HG02840 (cell line): ENCODE data around the gene CYBA.
A peak's percentile ranks its signal among the peaks of the same experiment; 100 is the strongest.

Source experiments
- ATAC-seq: cut with Tn5 transposase; IDR thresholded peaks from one replicate; pipeline ENCODE4 v1.9.1; 2021; ENCODE audit warnings: mild to moderate bottlenecking, moderate library complexity, moderate number of reproducible peaks; ENCODE audit not compliant: unreplicated experiment, low FRiP score

CYBA gene

GRCh38 chr16:88647178-88648070 lies 3.4 kb downstream of the CYBA start:
- no peak for ATAC-seq

- ATAC-seq: no peak
Measured at GRCh38 chr16:88646345-88647034, 4.4 kb downstream of the CYBA start.

GRCh38 chr16:88645941-88646340 lies 4.9 kb downstream of the CYBA start:
- no peak for ATAC-seq

- no peak for ATAC-seq
Measured at GRCh38 chr16:88645455-88645854, 5.4 kb downstream of the CYBA start.

- no peak for ATAC-seq
Measured at GRCh38 chr16:88643644-88643932, 7.3 kb downstream of the CYBA start.

GRCh38 chr16:88642881-88643643 lies 7.8 kb downstream of the CYBA start:
- ATAC-seq: no peak

- ATAC-seq: no peak
Measured at GRCh38 chr16:88640498-88641247, 10.2 kb downstream of the CYBA start.

- ATAC-seq: no peak
Measured at GRCh38 chr16:88640039-88640495, 10.8 kb downstream of the CYBA start.

- ATAC-seq: no peak
Measured at GRCh38 chr16:88639231-88640038, 11.4 kb downstream of the CYBA start.

- ATAC-seq: no peak
Measured at GRCh38 chr16:88638323-88639230, 12.3 kb downstream of the CYBA start, which contains the start of gene IL17C. IL17C (plus strand) TSS chr16:88638572; CDS start chr16:88638642, 70 bp downstream.

GRCh38 chr16:88636488-88637265 lies 14.2 kb downstream of the CYBA start:
- no peak for ATAC-seq

- ATAC-seq: no peak
Measured at GRCh38 chr16:88635671-88636319, 15.1 kb downstream of the CYBA start.

GRCh38 chr16:88634994-88635670 lies 15.7 kb downstream of the CYBA start:
- ATAC-seq: no peak

GRCh38 chr16:88634141-88634993 lies 16.5 kb downstream of the CYBA start:
- ATAC-seq: peak; percentile 47

- peak; percentile 13 for ATAC-seq
Measured at GRCh38 chr16:88633684-88634140, 17.1 kb downstream of the CYBA start.

GRCh38 chr16:88632587-88632930 lies 18.3 kb downstream of the CYBA start:
- ATAC-seq: no peak
